ENCODE measurements around the gene RPS6KB2.

The RPS6KB2 gene

GRCh38 chr11:67393990-67394389 is 34.3 kb upstream of the RPS6KB2 start:
- FAIRE-seq (no peak), DNase-seq (ENCODE audit: insufficient read length, low spot score) (no peak)
- no peak for TF ChIP-seq CTCF (IDR thresholded peaks at IDR 0.05; ENCODE audit: insufficient read depth, missing control alignments)

GRCh38 chr11:67395555-67396258 is 32.6 kb upstream of the RPS6KB2 start:
- no peak for TF ChIP-seq CTCF (IDR thresholded peaks at IDR 0.05; ENCODE audit: insufficient read depth, missing control alignments)
- no peak for FAIRE-seq

GRCh38 chr11:67396259-67396581 is 32.1 kb upstream of the RPS6KB2 start:
- DNase-seq (ENCODE audit: insufficient read length, low spot score) (no peak), FAIRE-seq (no peak)
- TF ChIP-seq CTCF (IDR thresholded peaks at IDR 0.05; ENCODE audit: insufficient read depth, missing control alignments), result no peak

More at GRCh38 chr11:67395555-67396258, 32.6 kb upstream of the RPS6KB2 start:
- DNase-seq (ENCODE audit: insufficient read length, low spot score), result no peak

- DNase-seq (ENCODE audit: insufficient read length, low spot score) (no peak), FAIRE-seq (no peak)
- no peak for TF ChIP-seq CTCF (IDR thresholded peaks at IDR 0.05; ENCODE audit: insufficient read depth, missing control alignments)
Measured at GRCh38 chr11:67396587-67397389, 31.5 kb upstream of the RPS6KB2 start.

- no peak for TF ChIP-seq CTCF (IDR thresholded peaks at IDR 0.05; ENCODE audit: insufficient read depth, missing control alignments)
- DNase-seq (ENCODE audit: insufficient read length, low spot score) (no peak), FAIRE-seq (no peak)
Measured at GRCh38 chr11:67397536-67397935, 30.8 kb upstream of the RPS6KB2 start.

GRCh38 chr11:67397986-67398660 is 30.2 kb upstream of the RPS6KB2 start:
- no peak for TF ChIP-seq CTCF (IDR thresholded peaks at IDR 0.05; ENCODE audit: insufficient read depth, missing control alignments)
- DNase-seq (ENCODE audit: insufficient read length, low spot score), result no peak
- no peak for FAIRE-seq

Measured in D721Med (cell line).